Panc1 (cell line): ENCODE results near the gene GJB4. TPM values are rescaled to one million over a fixed set of nuclear protein-coding genes. Genes with fewer than 3 reads are reported as not detected.

Experiments used
- ATAC-seq: fragments of 200-7000 bp; cut with Tn5 transposase; 2 replicates; pipeline ENCODE4 v1.9.1; 2020; ENCODE audit warnings: mild to moderate bottlenecking, moderate library complexity
- BruUV-seq: library from RNA; stranded (reverse); fragments of 400-500 nt; replicated peaks from 2 replicates; lab custom pipeline; 2021; lab: Mats Ljungman, UMichigan
- CTCF ChIA-PET: fragments of 300-600 bp; sonication (Branson Sonifier 250); formaldehyde crosslinking; loops from one replicate; lab custom pipeline; 2022; ENCODE audit warnings: antibody characterized with exemption; lab: Charles Lee
- POLR2A ChIA-PET: fragments of 300-600 bp; sonication (Branson Sonifier 250); formaldehyde crosslinking; loops from one replicate; lab custom pipeline; 2022; ENCODE audit warnings: antibody characterized with exemption; lab: Charles Lee
- DNase-seq: peaks from one replicate; pipeline ENCODE4 v3.0.0-alpha.2; 2010; ENCODE audit warnings: low read depth, low spot score
- H3K27ac ChIP-seq: 2 replicates; pipeline ENCODE4 v1.5.1; 2011; ENCODE audit warnings: mild to moderate bottlenecking, low read length, inconsistent platforms
- H3K27me3 ChIP-seq: fragments of 200-500 bp; sonication (Bioruptor generic); 2 replicates; pipeline ENCODE4 v1.6.0; 2014; ENCODE audit warnings: low read length, inconsistent platforms; ENCODE audit not compliant: control insufficient read depth, insufficient read depth
- H3K36me3 ChIP-seq: fragments of 200-500 bp; sonication (Bioruptor generic); 2 replicates; pipeline ENCODE4 v1.5.1; 2014; ENCODE audit warnings: inconsistent platforms, mild to moderate bottlenecking, low read length, moderate library complexity; ENCODE audit not compliant: control insufficient read depth, insufficient read depth
- H3K4me1 ChIP-seq: 2 replicates; pipeline ENCODE4 v1.5.1; 2011; ENCODE audit warnings: inconsistent platforms, mild to moderate bottlenecking, low read length, moderate library complexity; ENCODE audit not compliant: control insufficient read depth, insufficient read depth
- H3K4me3 ChIP-seq, 2 experiments: 2 replicates each; pipeline ENCODE4 v1.5.1; 2011 to 2012; ENCODE audit warnings: low read depth in 2 of 2, low read length in 2 of 2, mild to moderate bottlenecking in 2 of 2, inconsistent platforms in 1 of 2, moderate library complexity in 1 of 2
- H3K9me3 ChIP-seq: fragments of 200-500 bp; sonication (Bioruptor generic); 2 replicates; pipeline ENCODE4 v1.5.1; 2014; ENCODE audit warnings: low read depth, mild to moderate bottlenecking, inconsistent platforms, low read length, moderate library complexity; ENCODE audit not compliant: control insufficient read depth, insufficient read depth
- CTCF ChIP-seq: fragments of 450-650 bp; IDR thresholded peaks from 2 replicates; pipeline ENCODE4 v1.5.1; 2017; ENCODE audit warnings: mild to moderate bottlenecking
- POLR2AphosphoS5 ChIP-seq: IDR thresholded peaks from 2 replicates; pipeline ENCODE4 v1.6.1; 2012; ENCODE audit warnings: mild to moderate bottlenecking, low read depth, low read length, moderate library complexity
- REST ChIP-seq, 2 experiments: IDR thresholded peaks; 2 replicates each; pipeline ENCODE4 v1.6.1; 2011 to 2012; ENCODE audit warnings: low read depth in 2 of 2, control low read depth in 1 of 2, low read length in 1 of 2, mild to moderate bottlenecking in 1 of 2, moderate library complexity in 1 of 2; ENCODE audit not compliant: insufficient read depth in 1 of 2
- SIN3A ChIP-seq: IDR thresholded peaks from 2 replicates; pipeline ENCODE4 v1.6.1; 2012; ENCODE audit warnings: low read depth, mild to moderate bottlenecking, low read length, moderate library complexity, borderline replicate concordance; ENCODE audit not compliant: insufficient read depth
- TCF7L2 ChIP-seq: IDR thresholded peaks from 2 replicates; pipeline ENCODE4 v1.6.1; 2011; ENCODE audit warnings: mild to moderate bottlenecking, low read depth, low read length, inconsistent platforms
- in situ Hi-C: cut with HindIII; loops from 2 replicates; pipeline ENCODE4 v1.10.0; 2016; ENCODE audit warnings: low sequenced_read_pairs, low pct_unique_long_range_greater_than_20kb
- intact Hi-C: fragments of 100-400 bp; cut with micrococcal nuclease; formaldehyde crosslinking; loops from one replicate; pipeline ENCODE4 v1.10.0; 2022; ENCODE audit not compliant: unreplicated experiment
- total RNA-seq: library from RNA; stranded (reverse); gene quantifications from one replicate; pipeline ENCODE4 v1.2.1, GENCODE V29; 2021; ENCODE audit not compliant: unreplicated experiment

GJB4 gene
- total RNA-seq, 1 experiment from 2014 or later, result not detected

GRCh38 chr1:34742667-34743270, 16.8 kb upstream of the GJB4 start:
- DNase-seq (peak; percentile 47), ATAC-seq (peak; percentile 97)
- ChIA-PET POLR2A (no interaction called here), CTCF (interaction anchor here (0.6 to 2.2 kb wide), 6 partner anchors 8 to 1110 kb away, joined by 3 to 21 read pairs (median 4); partner anchors contain the start of gene GJB5)
- no peak overlapping the region for H3K4me3 ChIP-seq
- H3K36me3 ChIP-seq, result no peaks in the 10 kb centered on the region
- intact Hi-C loops (loop anchor here (2.0 to 10.0 kb wide), 6 partner anchors 62 to 1110 kb away; no protein-coding TSS in a partner anchor), in situ Hi-C loops (no loop called here)
- H3K27me3 ChIP-seq, result no peaks in the 10 kb centered on the region
- H3K9me3 ChIP-seq, result no peaks in the 10 kb centered on the region
- TF ChIP-seq CTCF, result peak; percentile 97
- no peak for TF ChIP-seq SIN3A
- H3K4me1 ChIP-seq, result no peaks in the 10 kb centered on the region
- no peak overlapping the region for H3K27ac ChIP-seq
- BruUV-seq, result no TSS peak

GRCh38 chr1:34743775-34744174, 15.8 kb upstream of the GJB4 start:
- H3K4me3 ChIP-seq, result no peak overlapping the region
- no peaks in the 10 kb centered on the region for H3K36me3 ChIP-seq
- in situ Hi-C loops (no loop called here), intact Hi-C loops (loop anchor here (2.0 to 10.0 kb wide), 6 partner anchors 63 to 1111 kb away; no protein-coding TSS in a partner anchor)
- DNase-seq, result no peak
- H3K27me3 ChIP-seq, result no peaks in the 10 kb centered on the region
- no TSS peak for BruUV-seq
- TF ChIP-seq SIN3A (no peak), TCF7L2 (no peak), CTCF (no peak), POLR2AphosphoS5 (no peak), REST (IDR thresholded peaks at IDR 0.05; ENCODE audit: insufficient read depth in 1 of 2, low read depth in 2 of 2, low read length in 1 of 2) (no peak)
- H3K4me1 ChIP-seq, result no peaks in the 10 kb centered on the region
- ATAC-seq, result no peak
- CTCF ChIA-PET, result interaction anchor here (0.6 to 2.2 kb wide), 3 partner anchors 11 to 1111 kb away, joined by 3 to 21 read pairs (median 4); partner anchors contain the start of gene GJB5
- H3K9me3 ChIP-seq, result no peaks in the 10 kb centered on the region
- POLR2A ChIA-PET, result no interaction called here
- no peak overlapping the region for H3K27ac ChIP-seq
